Measurements from ENCODE around the gene CHSY3.

CHSY3 gene

GRCh38 chr5:130102960-130103359 is 198.7 kb downstream of the CHSY3 start:
- no peaks in the 10 kb centered on the region for H3K9me3 ChIP-seq (ENCODE audit: control insufficient read depth, insufficient read depth, low read length)
- H3K4me1 ChIP-seq (ENCODE audit: control insufficient read depth, insufficient read depth, low read length): no peaks in the 10 kb centered on the region
- H3K9ac ChIP-seq (ENCODE audit: low read depth, low read length): no peak overlapping the region
- H3K4me3 ChIP-seq (ENCODE audit: low read depth, low read length): no peak overlapping the region
- H3K36me3 ChIP-seq (ENCODE audit: control insufficient read depth, insufficient read depth, low read length): no peaks in the 10 kb centered on the region
- H3K27me3 ChIP-seq (ENCODE audit: control insufficient read depth, insufficient read depth, low read length): no peaks in the 10 kb centered on the region

GRCh38 chr5:130104895-130105688 is 200.8 kb downstream of the CHSY3 start:
- H3K36me3 ChIP-seq (ENCODE audit: control insufficient read depth, insufficient read depth, low read length): no peaks in the 10 kb centered on the region
- no peak overlapping the region for H3K4me3 ChIP-seq (ENCODE audit: low read depth, low read length)
- no peaks in the 10 kb centered on the region for H3K4me1 ChIP-seq (ENCODE audit: control insufficient read depth, insufficient read depth, low read length)
- no peak overlapping the region for H3K9ac ChIP-seq (ENCODE audit: low read depth, low read length)
- H3K27me3 ChIP-seq (ENCODE audit: control insufficient read depth, insufficient read depth, low read length): no peaks in the 10 kb centered on the region
- no peaks in the 10 kb centered on the region for H3K9me3 ChIP-seq (ENCODE audit: control insufficient read depth, insufficient read depth, low read length)

- Histone ChIP-seq H3K9ac (ENCODE audit: low read depth, low read length) (no peak overlapping the region), H3K36me3 (ENCODE audit: control insufficient read depth, insufficient read depth, low read length) (no peaks in the 10 kb centered on the region), H3K9me3 (ENCODE audit: control insufficient read depth, insufficient read depth, low read length) (no peaks in the 10 kb centered on the region), H3K27me3 (ENCODE audit: control insufficient read depth, insufficient read depth, low read length) (no peaks in the 10 kb centered on the region), H3K4me1 (ENCODE audit: control insufficient read depth, insufficient read depth, low read length) (no peaks in the 10 kb centered on the region), H3K4me3 (ENCODE audit: low read depth, low read length) (no peak overlapping the region)
Observed at GRCh38 chr5:130106480-130106879, 202.2 kb downstream of the CHSY3 start.

- Histone ChIP-seq H3K4me1 (ENCODE audit: control insufficient read depth, insufficient read depth, low read length) (no peaks in the 10 kb centered on the region), H3K9me3 (ENCODE audit: control insufficient read depth, insufficient read depth, low read length) (no peaks in the 10 kb centered on the region), H3K4me3 (ENCODE audit: low read depth, low read length) (no peak overlapping the region), H3K36me3 (ENCODE audit: control insufficient read depth, insufficient read depth, low read length) (no peaks in the 10 kb centered on the region), H3K27me3 (ENCODE audit: control insufficient read depth, insufficient read depth, low read length) (no peaks in the 10 kb centered on the region), H3K9ac (ENCODE audit: low read depth, low read length) (no peak overlapping the region)
Observed at GRCh38 chr5:130109152-130109551, 204.9 kb downstream of the CHSY3 start.

- Histone ChIP-seq H3K9ac (ENCODE audit: low read depth, low read length) (no peak overlapping the region), H3K4me3 (ENCODE audit: low read depth, low read length) (no peak overlapping the region), H3K27me3 (ENCODE audit: control insufficient read depth, insufficient read depth, low read length) (no peaks in the 10 kb centered on the region), H3K36me3 (ENCODE audit: control insufficient read depth, insufficient read depth, low read length) (no peaks in the 10 kb centered on the region), H3K4me1 (ENCODE audit: control insufficient read depth, insufficient read depth, low read length) (no peaks in the 10 kb centered on the region), H3K9me3 (ENCODE audit: control insufficient read depth, insufficient read depth, low read length) (no peaks in the 10 kb centered on the region)
Observed at GRCh38 chr5:130110328-130110727, 206.1 kb downstream of the CHSY3 start.

- Histone ChIP-seq H3K36me3 (ENCODE audit: control insufficient read depth, insufficient read depth, low read length) (no peaks in the 10 kb centered on the region), H3K9ac (ENCODE audit: low read depth, low read length) (no peak overlapping the region), H3K27me3 (ENCODE audit: control insufficient read depth, insufficient read depth, low read length) (no peaks in the 10 kb centered on the region), H3K4me3 (ENCODE audit: low read depth, low read length) (no peak overlapping the region), H3K9me3 (ENCODE audit: control insufficient read depth, insufficient read depth, low read length) (no peaks in the 10 kb centered on the region), H3K4me1 (ENCODE audit: control insufficient read depth, insufficient read depth, low read length) (no peaks in the 10 kb centered on the region)
Observed at GRCh38 chr5:130111746-130112145, 207.5 kb downstream of the CHSY3 start.

- no peak overlapping the region for H3K9ac ChIP-seq (ENCODE audit: low read depth, low read length)
- H3K4me3 ChIP-seq (ENCODE audit: low read depth, low read length): no peak overlapping the region
- H3K4me1 ChIP-seq (ENCODE audit: control insufficient read depth, insufficient read depth, low read length): no peaks in the 10 kb centered on the region
- H3K36me3 ChIP-seq (ENCODE audit: control insufficient read depth, insufficient read depth, low read length): no peaks in the 10 kb centered on the region
- no peaks in the 10 kb centered on the region for H3K9me3 ChIP-seq (ENCODE audit: control insufficient read depth, insufficient read depth, low read length)
- no peaks in the 10 kb centered on the region for H3K27me3 ChIP-seq (ENCODE audit: control insufficient read depth, insufficient read depth, low read length)
Observed at GRCh38 chr5:130112246-130112645, 208.0 kb downstream of the CHSY3 start.

GRCh38 chr5:130115686-130116085 is 211.4 kb downstream of the CHSY3 start:
- H3K4me3 ChIP-seq (ENCODE audit: low read depth, low read length): no peak overlapping the region
- H3K36me3 ChIP-seq (ENCODE audit: control insufficient read depth, insufficient read depth, low read length): no peaks in the 10 kb centered on the region
- H3K4me1 ChIP-seq (ENCODE audit: control insufficient read depth, insufficient read depth, low read length): no peaks in the 10 kb centered on the region
- H3K27me3 ChIP-seq (ENCODE audit: control insufficient read depth, insufficient read depth, low read length): no peaks in the 10 kb centered on the region
- H3K9me3 ChIP-seq (ENCODE audit: control insufficient read depth, insufficient read depth, low read length): no peaks in the 10 kb centered on the region
- no peak overlapping the region for H3K9ac ChIP-seq (ENCODE audit: low read depth, low read length)

GRCh38 chr5:130116462-130116861 is 212.2 kb downstream of the CHSY3 start:
- H3K36me3 ChIP-seq (ENCODE audit: control insufficient read depth, insufficient read depth, low read length): no peaks in the 10 kb centered on the region
- H3K4me3 ChIP-seq (ENCODE audit: low read depth, low read length): no peak overlapping the region
- H3K9me3 ChIP-seq (ENCODE audit: control insufficient read depth, insufficient read depth, low read length): no peaks in the 10 kb centered on the region
- no peak overlapping the region for H3K9ac ChIP-seq (ENCODE audit: low read depth, low read length)
- no peaks in the 10 kb centered on the region for H3K27me3 ChIP-seq (ENCODE audit: control insufficient read depth, insufficient read depth, low read length)
- H3K4me1 ChIP-seq (ENCODE audit: control insufficient read depth, insufficient read depth, low read length): no peaks in the 10 kb centered on the region

GRCh38 chr5:130116972-130117371 is 212.7 kb downstream of the CHSY3 start:
- no peaks in the 10 kb centered on the region for H3K36me3 ChIP-seq (ENCODE audit: control insufficient read depth, insufficient read depth, low read length)
- no peak overlapping the region for H3K9ac ChIP-seq (ENCODE audit: low read depth, low read length)
- no peak overlapping the region for H3K4me3 ChIP-seq (ENCODE audit: low read depth, low read length)
- no peaks in the 10 kb centered on the region for H3K27me3 ChIP-seq (ENCODE audit: control insufficient read depth, insufficient read depth, low read length)
- no peaks in the 10 kb centered on the region for H3K9me3 ChIP-seq (ENCODE audit: control insufficient read depth, insufficient read depth, low read length)
- H3K4me1 ChIP-seq (ENCODE audit: control insufficient read depth, insufficient read depth, low read length): no peaks in the 10 kb centered on the region

GRCh38 chr5:130126746-130127145 is 222.5 kb downstream of the CHSY3 start:
- H3K36me3 ChIP-seq (ENCODE audit: control insufficient read depth, insufficient read depth, low read length): no peaks in the 10 kb centered on the region
- H3K9me3 ChIP-seq (ENCODE audit: control insufficient read depth, insufficient read depth, low read length): no peaks in the 10 kb centered on the region
- no peak overlapping the region for H3K4me3 ChIP-seq (ENCODE audit: low read depth, low read length)
- no peaks in the 10 kb centered on the region for H3K27me3 ChIP-seq (ENCODE audit: control insufficient read depth, insufficient read depth, low read length)
- H3K4me1 ChIP-seq (ENCODE audit: control insufficient read depth, insufficient read depth, low read length): no peaks in the 10 kb centered on the region
- H3K9ac ChIP-seq (ENCODE audit: low read depth, low read length): no peak overlapping the region

GRCh38 chr5:130135506-130135905 is 231.2 kb downstream of the CHSY3 start:
- no peaks in the 10 kb centered on the region for H3K27me3 ChIP-seq (ENCODE audit: control insufficient read depth, insufficient read depth, low read length)
- no peak overlapping the region for H3K4me3 ChIP-seq (ENCODE audit: low read depth, low read length)
- no peaks in the 10 kb centered on the region for H3K36me3 ChIP-seq (ENCODE audit: control insufficient read depth, insufficient read depth, low read length)
- no peaks in the 10 kb centered on the region for H3K9me3 ChIP-seq (ENCODE audit: control insufficient read depth, insufficient read depth, low read length)
- no peak overlapping the region for H3K9ac ChIP-seq (ENCODE audit: low read depth, low read length)
- H3K4me1 ChIP-seq (ENCODE audit: control insufficient read depth, insufficient read depth, low read length): no peaks in the 10 kb centered on the region
